DMS114 treated with DMSO at 0.1 percent for 48 hours (cell line): ENCODE data around the gene CERT1.
"Not testable (repeated sequence)": the region's sequence is repeated elsewhere in the genome, so short reads cannot be mapped to it uniquely, and the experiment has no call there.

Experiments used
- DNase-seq: peaks from one replicate; lab custom pipeline; 2025; ENCODE audit not compliant: unreplicated experiment; lab: John Stamatoyannopoulos, UW

The CERT1 gene

GRCh38 chr5:75356719-75357118 lies 154.7 kb downstream of the CERT1 start:
- no peak for DNase-seq

- no peak for DNase-seq
These were observed 156.2 kb downstream of the CERT1 start for GRCh38 chr5:75355236-75355635.

GRCh38 chr5:75351139-75351926 lies 160.1 kb downstream of the CERT1 start:
- DNase-seq: no peak

- no peak for DNase-seq
These were observed 161.8 kb downstream of the CERT1 start for GRCh38 chr5:75349663-75350062.

GRCh38 chr5:75348241-75348640 lies 163.2 kb downstream of the CERT1 start:
- DNase-seq: no peak

GRCh38 chr5:75342836-75343235 lies 168.6 kb downstream of the CERT1 start:
- DNase-seq: no peak

- DNase-seq: no peak
These were observed 169.5 kb downstream of the CERT1 start for GRCh38 chr5:75341934-75342333.

- no peak for DNase-seq
These were observed 170.5 kb downstream of the CERT1 start for GRCh38 chr5:75340714-75341478.

GRCh38 chr5:75338408-75338807 lies 173.0 kb downstream of the CERT1 start:
- DNase-seq: no peak

- no peak for DNase-seq
These were observed 173.9 kb downstream of the CERT1 start for GRCh38 chr5:75337366-75338021.

GRCh38 chr5:75336615-75337336 lies 174.7 kb downstream of the CERT1 start, which contains the start of gene HMGCR:
Gene HMGCR, plus strand, starts transcription at chr5:75337220. Its CDS starts 5,386 bp downstream, at chr5:75342606.
- DNase-seq: peak; percentile 98

- DNase-seq: peak; percentile 83
These were observed 175.3 kb downstream of the CERT1 start for GRCh38 chr5:75335952-75336614.

GRCh38 chr5:75335486-75335885 lies 175.9 kb downstream of the CERT1 start:
- no peak for DNase-seq

- not testable (repeated sequence) for DNase-seq
These were observed 177.0 kb downstream of the CERT1 start for GRCh38 chr5:75334413-75334812.

GRCh38 chr5:75333759-75334158 lies 177.7 kb downstream of the CERT1 start:
- not testable (repeated sequence) for DNase-seq

- DNase-seq: peak; percentile 2
These were observed 180.0 kb downstream of the CERT1 start for GRCh38 chr5:75331095-75332090.

- DNase-seq: no peak
These were observed 181.0 kb downstream of the CERT1 start for GRCh38 chr5:75330404-75330803.
